ENCODE measurements around the gene VGLL3.
"Not testable (repeated sequence)": the region's sequence is repeated elsewhere in the genome, so short reads cannot be mapped to it uniquely, and the experiment has no call there.

VGLL3 gene, protein sequence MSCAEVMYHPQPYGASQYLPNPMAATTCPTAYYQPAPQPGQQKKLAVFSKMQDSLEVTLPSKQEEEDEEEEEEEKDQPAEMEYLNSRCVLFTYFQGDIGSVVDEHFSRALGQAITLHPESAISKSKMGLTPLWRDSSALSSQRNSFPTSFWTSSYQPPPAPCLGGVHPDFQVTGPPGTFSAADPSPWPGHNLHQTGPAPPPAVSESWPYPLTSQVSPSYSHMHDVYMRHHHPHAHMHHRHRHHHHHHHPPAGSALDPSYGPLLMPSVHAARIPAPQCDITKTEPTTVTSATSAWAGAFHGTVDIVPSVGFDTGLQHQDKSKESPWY

DNA sequence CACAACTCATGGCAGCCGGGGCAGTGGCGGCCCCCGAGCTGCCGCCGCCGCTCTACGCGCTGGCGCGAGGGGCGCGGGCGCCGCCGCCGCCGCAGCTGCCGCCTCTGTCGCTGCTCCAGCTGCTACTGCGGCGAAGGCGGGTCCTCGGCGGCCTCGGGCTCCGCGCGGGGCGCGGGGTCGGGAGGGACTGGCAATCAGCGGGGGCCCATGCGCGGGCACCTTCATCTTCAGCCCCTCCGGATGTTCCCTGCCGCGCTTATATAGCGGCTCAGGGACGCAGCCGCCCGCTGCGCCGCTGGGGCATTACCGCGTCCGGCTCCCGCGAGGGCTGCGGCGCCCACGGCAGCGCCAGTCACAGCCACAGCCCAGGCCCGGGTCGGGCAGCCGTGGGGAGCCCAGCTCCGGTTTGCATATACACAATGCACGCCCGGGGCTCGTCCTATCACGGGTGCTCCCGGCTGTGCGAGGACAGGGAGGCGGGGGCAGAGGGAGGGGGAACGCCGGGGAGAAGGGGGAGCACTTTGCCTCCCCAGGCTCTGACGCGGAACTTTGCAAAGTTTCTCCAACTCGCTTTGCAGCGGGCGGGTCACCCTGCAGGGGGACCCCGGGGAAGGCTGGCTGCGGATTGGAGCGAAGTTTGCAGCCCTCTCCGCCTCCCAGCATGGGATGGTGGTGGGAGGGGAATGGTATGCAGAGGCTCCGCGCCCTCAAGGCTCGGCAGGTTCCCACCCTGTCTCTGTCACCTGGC lies at the start of gene VGLL3:
Gene VGLL3, minus strand, starts transcription at position 416 of the 748 bp plus-strand sequence. Its CDS starts 406 bp downstream, at position 10.
- DNase-seq (ENCODE audit: low read depth in 1 of 2, low spot score in 1 of 2): no peak

- DNase-seq (ENCODE audit: low read depth in 1 of 2, low spot score in 1 of 2): no peak
Measured at GRCh38 chr3:87037652-87038051, 46.7 kb upstream of the VGLL3 start.

GRCh38 chr3:87036671-87037070 lies 45.7 kb upstream of the VGLL3 start:
- no peak for DNase-seq (ENCODE audit: low read depth in 1 of 2, low spot score in 1 of 2)

DNA sequence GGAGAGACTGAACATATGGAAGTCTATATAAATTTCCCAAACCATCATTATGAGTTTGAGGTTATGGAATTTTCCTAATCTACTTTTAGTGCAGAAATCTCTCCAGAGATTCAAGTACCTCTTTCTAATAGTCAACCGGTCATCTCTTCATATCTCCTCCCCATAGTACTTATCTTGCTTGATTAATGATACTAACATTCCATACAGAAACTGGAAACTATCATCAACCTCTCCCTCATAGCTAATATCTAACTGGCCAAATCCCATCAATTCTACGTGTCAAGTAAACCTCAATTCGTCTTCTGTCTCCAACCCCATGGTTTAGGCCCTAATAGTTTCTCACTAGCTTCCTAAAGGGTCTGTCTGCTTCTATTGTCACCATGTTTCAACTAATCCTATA lies 44.4 kb upstream of the VGLL3 start:
- DNase-seq (ENCODE audit: low read depth in 1 of 2, low spot score in 1 of 2): no peak

- DNase-seq (ENCODE audit: low read depth in 1 of 2, low spot score in 1 of 2): no peak
Measured at GRCh38 chr3:87033205-87033604, 42.3 kb upstream of the VGLL3 start.

GRCh38 chr3:87025661-87026645 lies 35.0 kb upstream of the VGLL3 start:
- no peak for DNase-seq (ENCODE audit: low read depth in 1 of 2, low spot score in 1 of 2)

GRCh38 chr3:87017370-87017769 lies 26.4 kb upstream of the VGLL3 start:
- not testable (repeated sequence) for DNase-seq (ENCODE audit: low read depth in 1 of 2, low spot score in 1 of 2)

GRCh38 chr3:87009271-87009670 lies 18.3 kb upstream of the VGLL3 start:
- no peak for DNase-seq (ENCODE audit: low read depth in 1 of 2, low spot score in 1 of 2)

DNA sequence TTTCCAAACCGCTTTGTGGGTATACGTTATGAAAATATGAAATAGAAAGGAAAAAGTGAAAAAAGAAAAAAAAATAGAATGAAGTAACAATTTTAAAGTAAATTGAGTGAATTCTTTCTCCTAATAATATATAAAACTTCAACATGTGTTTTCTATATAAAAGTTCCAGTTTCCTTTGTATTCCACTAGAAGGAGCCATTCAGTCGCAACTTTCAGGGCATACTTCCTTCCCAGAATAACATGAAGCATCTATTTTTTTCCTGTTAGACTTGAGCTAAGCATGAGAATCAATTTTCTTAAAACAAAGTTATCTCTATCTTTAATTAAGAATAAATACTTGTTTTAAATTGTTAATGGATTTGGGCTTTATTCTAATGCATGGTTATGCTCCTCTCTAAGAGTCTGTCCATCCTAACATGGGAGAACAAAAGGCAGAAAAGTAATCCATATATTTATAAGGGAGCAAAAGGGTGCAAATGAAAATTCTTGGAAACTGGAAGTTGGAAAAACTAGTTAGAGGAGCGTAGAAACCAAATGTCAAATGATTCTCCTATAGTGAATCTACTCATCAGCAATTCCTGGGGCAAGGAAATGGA lies 16.0 kb upstream of the VGLL3 start:
- no peak for DNase-seq (ENCODE audit: low read depth in 1 of 2, low spot score in 1 of 2)

- no peak for DNase-seq (ENCODE audit: low read depth in 1 of 2, low spot score in 1 of 2)
Measured at GRCh38 chr3:87004883-87005282, 13.9 kb upstream of the VGLL3 start.

DNA sequence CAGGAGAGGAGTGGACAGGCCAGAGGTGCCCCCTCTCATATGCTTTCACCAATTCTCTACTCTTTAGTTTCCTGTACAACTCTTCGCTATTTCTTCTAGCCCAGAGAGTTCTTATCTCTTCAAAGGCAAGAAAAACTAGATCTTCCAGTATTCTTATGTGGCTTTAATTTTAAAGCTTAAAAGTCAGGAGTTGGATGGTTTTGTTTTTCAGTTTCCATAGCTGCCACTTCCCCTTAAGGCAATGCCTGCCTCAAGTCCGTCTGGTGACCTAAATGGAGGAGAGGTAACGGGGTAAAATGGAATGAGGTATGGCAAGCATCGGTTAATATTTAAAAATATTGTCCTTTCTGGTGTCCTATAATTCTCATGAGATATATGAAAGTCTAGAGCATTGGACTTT lies 11.4 kb upstream of the VGLL3 start:
- DNase-seq (ENCODE audit: low read depth in 1 of 2, low spot score in 1 of 2): no peak

DNA sequence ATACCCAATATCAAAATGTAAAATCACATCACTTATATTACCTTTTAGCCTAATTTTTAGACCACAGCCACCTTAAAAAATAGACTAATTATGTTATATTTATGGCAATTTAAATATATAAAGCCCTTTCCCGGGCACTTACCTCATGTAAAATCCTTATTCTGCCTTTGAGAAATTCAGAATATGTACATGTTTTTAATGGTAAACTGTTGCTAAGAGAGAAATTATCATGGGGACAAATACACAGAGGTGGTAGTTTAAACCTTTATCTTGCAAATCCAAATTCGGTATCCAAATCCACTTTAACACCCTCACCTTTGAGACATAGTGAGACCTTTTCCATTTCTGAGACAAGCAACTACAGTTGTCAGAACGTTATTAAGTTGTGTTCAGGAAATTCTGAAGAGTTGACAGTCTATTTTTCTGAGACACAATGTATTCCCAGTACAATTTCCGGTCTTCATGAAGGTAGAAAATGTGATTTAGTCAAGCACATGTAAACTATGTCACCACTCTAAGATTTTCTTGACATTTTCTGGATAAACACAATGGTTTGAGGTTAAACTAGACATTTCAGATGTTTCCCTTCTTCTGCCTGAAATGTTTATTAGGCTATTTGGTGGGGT lies 10.6 kb upstream of the VGLL3 start:
- no peak for DNase-seq (ENCODE audit: low read depth in 1 of 2, low spot score in 1 of 2)

- no peak for DNase-seq (ENCODE audit: low read depth in 1 of 2, low spot score in 1 of 2)
Measured at GRCh38 chr3:87000940-87001339, 10.0 kb upstream of the VGLL3 start.

GRCh38 chr3:86998569-86998968 lies 7.6 kb upstream of the VGLL3 start:
- no peak for DNase-seq (ENCODE audit: low read depth in 1 of 2, low spot score in 1 of 2)

- DNase-seq (ENCODE audit: low read depth in 1 of 2, low spot score in 1 of 2): no peak
Measured at GRCh38 chr3:86996261-86996955, 5.5 kb upstream of the VGLL3 start.

GRCh38 chr3:86995537-86995936 lies 4.6 kb upstream of the VGLL3 start:
- DNase-seq (ENCODE audit: low read depth in 1 of 2, low spot score in 1 of 2): no peak

GRCh38 chr3:86993704-86994103 lies 2.8 kb upstream of the VGLL3 start:
- no peak for DNase-seq (ENCODE audit: low read depth in 1 of 2, low spot score in 1 of 2)

GRCh38 chr3:86991840-86992435 lies 989 bp upstream of the VGLL3 start:
- DNase-seq (ENCODE audit: low read depth in 1 of 2, low spot score in 1 of 2): no peak

DNA sequence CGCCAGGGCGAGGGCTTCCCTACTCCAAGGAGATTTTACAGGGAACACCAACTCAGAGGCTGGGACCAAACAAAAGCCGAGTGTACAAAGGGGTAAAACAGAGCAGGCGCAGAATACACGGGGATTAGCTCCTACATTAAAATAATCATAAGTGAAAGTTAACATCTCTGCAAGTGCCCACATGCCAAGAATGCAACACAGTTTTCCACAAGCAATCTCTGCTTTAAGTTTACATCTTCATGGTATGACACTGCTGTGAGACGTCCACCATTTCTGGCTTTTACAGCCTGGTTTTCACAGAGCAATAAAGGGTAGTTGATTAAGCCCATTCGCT lies 500 bp upstream of the VGLL3 start:
- no peak for DNase-seq (ENCODE audit: low read depth in 1 of 2, low spot score in 1 of 2)
